A673 (cell line): ENCODE measurements around the gene GET3. TPM values are rescaled to one million over a fixed set of nuclear protein-coding genes. Genes with fewer than 3 reads are reported as not detected.

Source experiments
- BruUV-seq: library from RNA; stranded (reverse); fragments of 400-500 nt; replicated peaks from 2 replicates; lab custom pipeline; 2021; lab: Mats Ljungman, UMichigan
- CTCF ChIA-PET: fragments of 300-600 bp; sonication (Branson Sonifier 250); formaldehyde crosslinking; loops from one replicate; lab custom pipeline; 2022; ENCODE audit warnings: antibody characterized with exemption; lab: Charles Lee
- POLR2A ChIA-PET: fragments of 300-600 bp; sonication (Branson Sonifier 250); formaldehyde crosslinking; loops from one replicate; lab custom pipeline; 2022; ENCODE audit warnings: antibody characterized with exemption; ENCODE audit not compliant: low non-redundant PET; lab: Charles Lee
- DNase-seq: peaks from one replicate; pipeline ENCODE4 v3.0.0-alpha.2; 2015; ENCODE audit warnings: low spot score
- H3K27ac ChIP-seq: fragments of 200-600 bp; sonication (generic); 2 replicates; pipeline ENCODE4 v1.5.1; 2016; ENCODE audit warnings: mixed run types, low read depth, mild to moderate bottlenecking, mixed read lengths, antibody characterized with exemption, low read length; ENCODE audit not compliant: poor library complexity, severe bottlenecking
- H3K27me3 ChIP-seq: fragments of 200-600 bp; sonication (generic); replicated peaks from 2 replicates; pipeline ENCODE4 v1.6.1; 2017; ENCODE audit warnings: mixed run types, low read depth, mild to moderate bottlenecking, mixed read lengths, antibody characterized with exemption, low read length; ENCODE audit not compliant: insufficient read depth, poor library complexity
- H3K36me3 ChIP-seq: fragments of 200-600 bp; sonication (generic); 2 replicates; pipeline ENCODE4 v1.6.1; 2016; ENCODE audit warnings: mixed run types, mild to moderate bottlenecking, mixed read lengths, antibody characterized with exemption, low read length; ENCODE audit not compliant: insufficient read depth, poor library complexity, severe bottlenecking
- H3K4me1 ChIP-seq: fragments of 200-600 bp; sonication (generic); 2 replicates; pipeline ENCODE4 v1.6.1; 2017; ENCODE audit warnings: mixed run types, mild to moderate bottlenecking, mixed read lengths, antibody characterized with exemption, low read length; ENCODE audit not compliant: insufficient read depth, poor library complexity, severe bottlenecking
- H3K4me3 ChIP-seq: fragments of 200-600 bp; sonication (generic); 2 replicates; pipeline ENCODE4 v1.5.1; 2016; ENCODE audit warnings: low read depth, mixed run types, mild to moderate bottlenecking, mixed read lengths, low read length; ENCODE audit not compliant: poor library complexity, severe bottlenecking
- H3K9me3 ChIP-seq: fragments of 200-600 bp; sonication (generic); 2 replicates; pipeline ENCODE4 v1.6.1; 2016; ENCODE audit warnings: mixed run types, low read depth, mild to moderate bottlenecking, mixed read lengths, antibody characterized with exemption, low read length; ENCODE audit not compliant: poor library complexity, severe bottlenecking
- CTCF ChIP-seq: fragments of 300-800, 200-600 bp; sonication (generic); conservative IDR thresholded peaks from 2 replicates; pipeline ENCODE4 v1.5.1; 2017; ENCODE audit warnings: low read depth, mild to moderate bottlenecking, antibody characterized with exemption, low read length, moderate library complexity, mixed read lengths
- EZH2 ChIP-seq: fragments of 200-600 bp; sonication (generic); IDR thresholded peaks from 2 replicates; pipeline ENCODE4 v1.6.1; 2017; ENCODE audit warnings: borderline replicate concordance, low read depth, mild to moderate bottlenecking, mixed read lengths, antibody characterized with exemption, low read length; ENCODE audit not compliant: poor library complexity, severe bottlenecking
- intact Hi-C: fragments of 100-400 bp; cut with micrococcal nuclease; formaldehyde crosslinking; loops from one replicate; pipeline ENCODE4 v1.10.0; 2022; ENCODE audit not compliant: unreplicated experiment
- total RNA-seq: library from RNA; stranded (reverse); gene quantifications from 2 replicates; pipeline ENCODE4 v1.2.3, GENCODE V29; 2021

The GET3 gene
- total RNA-seq, 1 experiment from 2014 or later: 91.7 TPM

- no peaks in the 10 kb centered on the region for H3K36me3 ChIP-seq
Measured at GRCh38 chr19:12763100-12763499, 25.8 kb downstream of the GET3 start.

GRCh38 chr19:12764698-12765097 is 27.4 kb downstream of the GET3 start:
- Histone ChIP-seq H3K4me1 (no peaks in the 10 kb centered on the region), H3K27me3 (no peaks in the 10 kb centered on the region), H3K36me3 (no peaks in the 10 kb centered on the region), H3K27ac (no peak overlapping the region), H3K9me3 (no peaks in the 10 kb centered on the region), H3K4me3 (no peak overlapping the region)
- ChIA-PET POLR2A (no interaction called here), CTCF (interaction anchor here (2.1 to 3.0 kb wide), 4 partner anchors 7 to 82 kb away, joined by 14 to 34 read pairs (median 20); no protein-coding TSS in a partner anchor)
- DNase-seq: no peak
- TF ChIP-seq EZH2 (no peak), CTCF (no peak)
- no TSS peak for BruUV-seq
- intact Hi-C loops: no loop called here

More at GRCh38 chr19:12763100-12763499, 25.8 kb downstream of the GET3 start:
- Histone ChIP-seq H3K27ac (no peak overlapping the region), H3K9me3 (no peaks in the 10 kb centered on the region), H3K27me3 (no peaks in the 10 kb centered on the region), H3K4me3 (no peak overlapping the region), H3K4me1 (no peaks in the 10 kb centered on the region)
- BruUV-seq: no TSS peak
- ChIA-PET CTCF (interaction anchor here (0.6 kb wide), 1 partner anchor 191 kb away, joined by 8 read pairs; no protein-coding TSS in a partner anchor), POLR2A (interaction anchor here (0.6 kb wide), 1 partner anchor 30 kb away, joined by 5 read pairs; no protein-coding TSS in a partner anchor)
- TF ChIP-seq CTCF (no peak), EZH2 (no peak)
- intact Hi-C loops: no loop called here
- DNase-seq: no peak

- no peaks in the 10 kb centered on the region for H3K36me3 ChIP-seq
- H3K9me3 ChIP-seq: no peaks in the 10 kb centered on the region
- TF ChIP-seq EZH2: no peak
- TF ChIP-seq CTCF: peak; percentile 97
- no TSS peak for BruUV-seq
- H3K27me3 ChIP-seq: no peaks in the 10 kb centered on the region
- H3K27ac ChIP-seq: no peak overlapping the region
- peak; percentile 89 for DNase-seq
- intact Hi-C loops: loop anchor here (2.0 kb wide), 2 partner anchors 31 to 81 kb away; no protein-coding TSS in a partner anchor
- ChIA-PET POLR2A (interaction anchor here (0.6 to 1.0 kb wide), 3 partner anchors 27 to 29 kb away, joined by 3 to 6 read pairs (median 4); no protein-coding TSS in a partner anchor), CTCF (interaction anchor here (0.6 to 3.0 kb wide), 13 partner anchors 9 to 1424 kb away, joined by 3 to 34 read pairs (median 5); partner anchors contain the start of genes JUNB and ZNF442)
- H3K4me1 ChIP-seq: no peaks in the 10 kb centered on the region
- peak overlapping the region; percentile 57 for H3K4me3 ChIP-seq
Measured at GRCh38 chr19:12766051-12766521, 28.8 kb downstream of the GET3 start.
